HG02981 (cell line): Measurements from ENCODE around the gene USP22.

Source experiments
- ATAC-seq: cut with Tn5 transposase; IDR thresholded peaks from one replicate; pipeline ENCODE4 v1.9.1; 2021; ENCODE audit warnings: mild to moderate bottlenecking, moderate library complexity; ENCODE audit not compliant: unreplicated experiment

USP22 gene

DNA sequence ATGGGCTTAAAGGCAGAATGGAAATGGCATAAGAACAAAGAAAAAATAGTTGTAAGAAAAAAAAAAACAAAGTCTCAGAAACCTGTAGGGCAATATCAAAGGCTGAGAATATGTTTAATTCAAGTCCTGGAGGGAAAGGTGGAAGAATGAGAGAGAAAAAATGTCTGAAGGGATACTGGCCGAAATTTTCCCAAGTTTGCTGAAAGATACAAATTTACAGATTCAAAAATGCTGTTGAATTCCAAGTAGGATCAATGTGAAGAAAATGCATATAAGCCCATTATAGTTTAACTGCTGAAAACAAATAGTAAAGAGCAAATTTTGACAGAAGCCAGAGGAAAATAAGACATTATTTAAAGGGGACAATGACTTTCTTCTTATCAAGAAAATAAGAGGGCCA lies 6.6 kb upstream of the USP22 start:
- ATAC-seq = no peak

DNA sequence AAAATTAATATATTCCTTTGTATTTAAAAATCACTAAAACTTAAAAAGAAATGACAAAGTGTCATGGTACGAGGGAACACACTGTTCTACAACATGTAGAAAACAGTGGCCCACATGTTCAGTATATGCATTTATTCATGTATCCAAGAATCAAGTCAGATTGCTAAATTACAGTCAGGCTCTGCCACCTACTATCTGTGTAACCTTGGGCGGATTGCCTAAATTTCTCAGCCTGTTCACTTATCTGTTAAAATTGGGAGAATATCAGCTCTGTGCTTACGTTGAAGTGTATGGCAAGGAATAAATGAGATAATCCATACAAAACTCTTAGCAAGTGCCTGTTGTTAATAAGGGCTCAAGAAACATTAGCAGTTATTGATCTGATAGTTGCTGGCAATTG lies 3.4 kb upstream of the USP22 start:
- no peak for ATAC-seq

DNA sequence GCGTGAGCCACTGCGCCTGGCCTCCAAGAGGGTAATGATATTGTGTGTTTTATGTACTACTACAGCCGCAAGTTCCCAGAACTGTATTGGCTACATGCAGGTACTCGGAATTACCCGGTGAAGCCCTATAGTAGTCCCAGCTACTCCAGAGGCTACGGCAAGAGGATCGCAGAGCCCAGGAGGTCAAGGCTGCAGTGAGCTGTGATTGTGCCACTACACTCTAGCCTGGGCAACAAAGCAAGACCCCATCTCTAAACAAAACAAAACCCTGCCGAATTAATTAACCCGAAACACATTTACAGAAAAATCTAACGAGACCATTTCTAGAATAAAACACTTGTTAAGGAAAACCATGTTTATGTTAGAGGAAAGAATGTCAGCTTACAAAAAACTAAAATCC lies 2.2 kb upstream of the USP22 start:
- no peak for ATAC-seq

DNA sequence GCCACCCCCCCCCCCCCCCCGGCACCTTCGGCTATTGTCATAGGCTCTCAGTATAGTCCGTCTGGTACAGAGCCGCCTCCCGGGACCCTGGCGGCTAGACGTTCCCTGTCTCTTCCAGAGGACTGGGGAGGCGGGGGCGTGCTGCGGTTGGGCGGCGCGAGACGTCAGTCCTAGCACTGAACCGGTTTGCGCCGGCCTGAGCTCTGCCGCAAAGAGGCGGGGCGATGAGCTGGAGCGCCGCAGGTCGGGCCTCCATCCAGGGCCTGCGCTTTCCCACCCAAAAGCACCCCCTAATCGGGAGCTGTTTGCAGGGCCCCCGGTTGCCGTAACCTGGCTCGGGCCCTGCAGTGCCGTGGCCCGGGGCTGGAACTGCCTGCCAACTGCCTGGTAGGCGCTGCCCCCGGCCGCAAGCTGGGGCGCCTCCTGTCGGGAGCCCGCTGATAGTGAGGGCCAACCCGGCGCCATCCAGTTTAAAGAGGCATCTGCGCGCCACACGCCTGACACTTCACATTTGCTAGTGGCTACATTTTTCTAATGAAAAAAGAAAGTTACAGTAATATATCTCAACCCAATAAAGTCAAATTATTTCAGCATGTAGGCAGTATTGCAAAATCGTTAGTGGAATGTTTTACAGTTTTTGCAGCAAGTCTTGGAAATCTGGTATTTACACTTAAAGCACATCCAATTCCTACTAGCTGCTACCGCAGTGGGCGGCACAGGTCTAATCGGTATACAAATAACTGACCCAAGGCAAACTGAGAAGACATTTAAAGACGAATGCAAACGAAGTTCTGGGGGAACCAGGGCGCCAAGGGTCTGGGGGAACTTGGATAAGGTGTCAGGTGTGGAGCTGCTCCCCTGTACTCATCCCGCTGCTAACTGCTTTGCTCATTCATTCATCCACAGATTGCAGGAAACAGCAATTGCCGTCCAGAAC lies 753 bp upstream of the USP22 start:
- ATAC-seq = peak; percentile 87

DNA sequence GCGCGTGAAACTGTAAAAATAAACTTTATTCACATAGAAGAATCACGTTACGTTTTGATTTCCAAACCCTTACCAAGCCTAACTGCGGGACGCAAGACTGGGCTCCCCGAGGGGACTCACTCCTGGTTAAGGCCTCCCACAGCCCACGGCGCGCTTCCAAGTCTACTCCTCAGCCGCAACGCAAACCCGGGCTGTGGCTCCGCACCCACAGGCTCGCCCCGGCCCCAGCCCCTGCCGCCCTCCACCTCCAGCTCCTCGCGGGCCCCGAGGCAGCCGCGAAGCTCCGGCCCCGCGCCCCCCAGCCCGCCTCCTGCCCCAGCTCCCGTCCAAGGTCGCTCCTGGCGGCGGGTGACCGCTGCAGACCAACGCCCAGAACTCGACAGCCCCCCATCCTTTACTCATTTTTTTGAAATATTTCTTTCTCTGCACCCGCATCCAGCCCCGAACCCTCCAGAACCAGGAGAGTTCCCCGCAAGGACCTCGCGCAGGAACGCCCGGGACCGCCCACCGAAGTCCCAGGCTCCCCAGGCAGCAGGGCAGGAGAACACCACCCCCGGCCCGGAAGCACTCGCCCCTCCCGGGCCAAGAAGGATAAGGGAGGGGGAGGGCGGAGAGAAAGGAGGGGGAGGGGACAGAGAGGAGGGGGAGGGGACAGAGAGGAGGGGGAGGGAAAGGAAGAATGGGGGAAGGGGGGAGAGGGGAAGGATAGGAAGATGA lies 912 bp downstream of the USP22 start:
- ATAC-seq = no peak

DNA sequence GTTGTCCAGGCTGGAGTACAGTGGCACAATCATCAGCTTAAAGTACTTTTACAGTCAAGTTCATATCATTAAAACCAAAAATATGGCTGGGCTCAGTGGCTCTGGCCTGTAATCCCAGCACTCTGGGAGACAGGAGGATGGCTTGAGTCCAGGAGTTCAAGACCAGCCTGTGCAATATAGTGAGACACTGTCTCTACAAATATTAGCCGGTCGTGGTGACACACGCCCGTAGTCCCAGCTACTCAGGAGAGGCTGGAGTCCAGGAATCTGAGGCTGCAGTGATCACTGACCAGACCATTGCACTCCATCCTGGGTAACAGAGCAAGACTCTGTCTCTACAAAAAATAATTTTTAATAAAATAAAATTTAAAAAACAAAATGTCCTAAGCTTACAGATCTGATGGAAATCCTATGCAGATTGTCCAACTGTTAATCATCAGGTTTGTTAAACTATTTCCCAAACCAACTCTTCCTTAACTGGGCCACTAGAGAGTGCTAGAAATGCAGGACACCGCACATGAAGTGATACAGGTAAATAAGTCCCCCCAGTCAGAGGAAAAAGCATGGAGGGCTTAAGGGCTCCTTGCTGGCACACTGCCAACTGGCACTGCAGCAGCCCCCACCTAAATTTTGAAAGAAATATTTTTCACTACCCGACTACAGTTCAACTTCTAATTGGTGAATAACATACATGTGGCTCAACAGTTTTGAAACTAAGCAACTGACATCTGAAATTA lies 2.8 kb downstream of the USP22 start:
- ATAC-seq = no peak

DNA sequence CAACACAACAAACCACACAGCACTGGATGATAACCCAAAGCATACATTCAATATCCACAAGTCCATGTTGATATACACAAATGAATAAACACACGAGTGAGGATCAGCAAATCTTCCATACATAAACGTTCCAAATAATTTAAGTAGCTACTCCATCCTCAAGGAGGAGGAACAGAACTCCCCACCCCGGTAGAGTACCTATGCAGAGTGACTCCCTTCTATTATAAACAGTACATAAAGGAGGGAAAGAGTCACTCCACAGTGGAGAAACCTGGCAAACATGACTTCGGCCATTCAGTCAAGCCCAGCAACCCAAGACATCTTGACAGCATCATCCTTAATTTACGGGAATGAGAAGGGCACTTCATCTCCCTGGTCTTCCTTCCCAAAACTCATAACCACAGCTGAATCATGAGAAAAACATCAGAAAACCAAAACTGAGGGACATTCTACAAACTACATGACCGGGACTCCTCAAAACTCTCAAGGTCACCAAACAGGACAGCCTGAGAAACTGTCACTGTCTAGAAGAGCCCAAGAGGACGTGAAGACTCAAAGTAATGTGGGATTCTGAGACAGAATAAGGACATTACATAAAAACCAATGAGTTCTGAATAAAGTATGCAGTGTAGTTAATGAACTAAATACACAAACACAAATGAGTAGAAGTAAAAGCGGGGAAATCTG lies 5.6 kb downstream of the USP22 start:
- ATAC-seq = no peak

DNA sequence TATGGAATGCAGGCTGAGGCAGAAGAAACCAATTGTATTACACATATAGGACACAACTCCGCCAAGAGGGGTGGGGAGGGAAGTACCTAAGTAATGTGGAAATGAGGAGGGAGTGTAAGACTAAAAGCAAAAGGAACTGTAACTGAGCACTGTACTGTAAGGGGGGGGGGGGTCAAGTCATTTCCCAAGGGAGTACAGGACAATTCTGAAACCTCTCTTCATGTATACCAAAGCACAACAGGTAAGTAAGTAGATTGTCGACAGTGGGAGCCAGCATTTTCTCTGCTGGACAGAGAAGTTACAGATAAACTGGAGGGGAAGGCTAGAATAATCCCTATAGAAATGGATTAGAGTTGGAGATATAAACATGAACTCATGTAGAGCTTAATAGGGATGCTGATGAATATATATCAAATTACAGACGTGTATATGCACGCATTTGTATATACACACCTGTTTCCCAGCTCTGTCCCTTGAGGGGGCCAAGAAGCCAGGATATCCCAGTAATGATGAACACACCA lies 6.4 kb downstream of the USP22 start:
- no peak for ATAC-seq

DNA sequence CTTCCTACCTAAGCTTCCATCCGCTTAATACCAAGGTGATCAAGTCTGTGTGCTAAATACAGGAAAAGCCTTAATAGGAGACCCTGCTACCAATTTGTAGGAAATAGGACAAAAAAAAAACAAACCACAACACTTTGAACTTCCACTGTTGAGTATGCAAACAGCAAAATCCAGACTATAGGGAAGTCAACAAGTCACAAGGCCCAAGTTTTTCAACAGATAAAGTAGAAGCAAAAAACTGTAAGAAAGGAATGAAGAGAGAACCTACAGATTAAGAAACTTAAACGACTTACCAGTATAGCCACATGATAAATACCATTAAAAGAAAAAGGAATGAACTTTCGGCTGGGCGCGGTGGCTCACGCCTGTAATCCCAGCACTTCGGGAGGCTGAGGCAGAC lies 7.4 kb downstream of the USP22 start:
- no peak for ATAC-seq

DNA sequence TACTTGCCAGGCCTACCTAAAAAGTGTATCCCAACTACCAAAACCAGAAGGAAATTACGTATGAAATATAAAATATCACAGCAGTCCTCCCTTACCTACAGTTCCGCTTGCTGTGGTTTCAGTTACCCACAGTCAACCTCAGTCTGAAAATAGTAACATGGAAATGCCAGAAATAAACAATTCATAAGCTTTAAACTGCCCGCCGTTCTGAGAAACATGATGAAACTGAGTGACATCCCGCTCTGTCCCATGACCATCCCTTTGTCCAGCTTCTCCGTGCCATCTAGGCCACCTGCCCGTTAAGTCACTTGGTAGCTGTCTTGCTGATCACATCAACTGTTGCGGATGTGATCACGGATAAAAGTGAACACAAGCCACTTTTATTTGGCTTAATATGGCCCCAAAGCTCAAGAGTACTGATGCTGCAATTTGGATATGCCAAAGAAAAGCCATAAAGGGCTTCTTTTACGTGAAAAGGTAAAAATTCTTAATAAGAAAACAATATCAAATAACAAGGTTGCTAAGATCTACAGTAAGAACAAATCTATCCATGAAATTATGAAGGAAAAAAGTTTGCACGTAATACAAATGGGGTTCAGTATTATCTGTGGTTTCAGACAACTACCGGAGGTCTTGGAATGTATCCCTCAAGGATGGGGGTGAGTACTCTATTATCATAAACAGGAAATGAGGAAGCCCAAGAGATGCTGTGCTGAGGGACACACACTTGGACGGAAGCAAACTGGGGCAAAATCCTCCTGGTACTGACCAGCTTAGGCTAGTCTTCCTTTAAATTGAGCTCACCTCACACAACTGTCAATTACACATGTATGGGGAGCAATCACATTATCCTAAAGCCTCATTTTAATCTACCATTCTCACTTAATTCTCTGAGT lies 8.2 kb downstream of the USP22 start:
- peak; percentile 64 for ATAC-seq

DNA sequence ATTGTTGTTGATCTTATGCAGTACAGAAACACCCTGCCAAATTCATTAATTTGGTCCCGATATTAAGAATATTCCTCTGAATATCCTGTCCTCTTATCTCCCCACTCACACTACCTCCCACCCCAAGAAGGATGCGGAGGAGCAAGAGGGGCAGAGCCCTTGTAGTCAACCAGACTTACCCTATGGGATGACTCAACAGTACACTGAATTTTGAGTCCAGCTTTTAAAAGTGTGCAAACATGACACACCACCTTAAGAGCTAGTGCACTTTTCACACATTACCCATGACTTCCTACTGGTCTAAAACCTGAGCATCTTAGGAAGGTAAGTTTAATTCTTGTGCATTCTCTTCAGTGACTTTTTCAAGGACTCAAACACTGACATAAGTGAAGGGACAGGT lies 9.5 kb downstream of the USP22 start:
- ATAC-seq = no peak

DNA sequence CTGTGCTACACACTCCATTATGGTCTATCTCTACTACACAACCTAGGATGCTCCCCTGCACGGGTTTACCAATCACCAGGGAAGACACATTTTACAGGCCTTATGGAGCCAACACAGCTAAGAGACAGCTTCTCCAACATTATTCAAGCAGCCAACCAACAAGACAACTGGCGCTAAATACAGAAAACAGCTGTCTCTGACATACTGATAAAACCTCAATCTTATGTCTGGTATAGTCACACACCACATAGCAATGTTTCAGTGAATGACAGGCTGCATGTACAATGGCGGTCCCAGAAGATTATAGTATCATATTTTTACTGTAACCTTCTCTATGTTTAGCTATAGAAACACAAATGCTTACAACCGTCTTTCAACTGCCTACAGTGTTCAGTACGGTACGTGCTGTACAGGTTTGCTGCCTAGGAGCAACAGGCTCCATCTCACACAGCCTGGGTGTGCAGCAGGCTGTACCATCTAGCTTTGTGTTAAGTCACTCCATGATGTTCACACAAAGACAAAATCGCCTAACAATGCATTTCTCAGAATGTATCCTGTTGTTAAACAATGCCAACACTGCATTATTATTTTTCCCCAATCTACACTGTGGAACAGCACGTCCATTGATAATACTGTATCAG lies 10.9 kb downstream of the USP22 start:
- no peak for ATAC-seq

DNA sequence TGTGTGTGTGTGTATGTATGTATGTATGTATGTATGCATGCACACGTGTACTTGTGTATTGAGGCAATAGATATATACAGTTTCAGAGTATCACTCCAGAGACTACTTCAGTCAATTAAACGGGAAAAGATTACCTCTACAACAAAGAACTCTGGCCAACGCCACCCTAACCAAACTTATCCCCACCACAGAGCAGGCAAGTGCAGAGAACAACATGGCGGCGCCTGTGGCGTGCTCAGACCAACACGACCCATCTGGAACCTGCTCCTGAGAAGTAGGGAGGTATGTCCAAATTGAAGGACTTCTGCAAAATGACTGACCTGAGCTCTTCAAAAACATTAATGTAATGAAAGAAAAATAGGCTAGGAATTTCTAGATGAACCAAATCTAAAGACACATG lies 12.4 kb downstream of the USP22 start:
- ATAC-seq = no peak

DNA sequence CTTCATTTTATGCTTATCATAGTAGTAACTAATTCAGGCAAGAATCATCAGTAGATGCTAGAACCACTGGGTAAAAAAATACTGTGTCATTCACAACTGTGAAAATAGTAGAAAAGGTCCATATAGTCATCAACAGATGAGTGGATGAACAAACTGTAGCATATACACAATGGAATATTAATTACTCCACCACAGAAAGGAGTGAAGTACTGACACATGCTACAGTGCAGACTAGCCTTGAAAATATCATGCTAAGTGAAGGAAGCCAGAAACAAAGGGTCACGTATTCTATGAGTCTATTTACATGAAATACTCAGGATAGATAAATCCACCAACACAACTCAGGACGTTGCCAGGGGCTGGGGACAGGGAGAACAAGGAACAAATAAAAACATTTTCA lies 13.3 kb downstream of the USP22 start:
- ATAC-seq = no peak

DNA sequence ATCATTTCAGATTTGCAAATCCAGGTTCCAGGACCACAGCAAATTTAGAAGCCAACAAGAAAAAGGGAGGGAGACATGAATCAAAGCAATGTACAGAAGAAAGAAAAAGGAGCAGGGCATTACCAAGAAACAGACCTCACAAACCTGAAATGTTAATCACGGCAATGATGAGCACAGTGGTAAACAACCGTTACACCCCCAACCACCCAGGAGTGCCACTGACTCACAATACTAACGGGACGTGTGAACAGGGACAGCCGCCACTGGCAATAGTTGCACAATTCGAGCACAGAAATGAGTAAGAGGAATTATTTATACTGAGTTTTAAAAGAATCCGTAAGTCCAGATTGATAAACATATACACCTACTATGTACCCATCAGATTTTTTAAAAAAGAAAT lies 13.8 kb downstream of the USP22 start:
- ATAC-seq = no peak

DNA sequence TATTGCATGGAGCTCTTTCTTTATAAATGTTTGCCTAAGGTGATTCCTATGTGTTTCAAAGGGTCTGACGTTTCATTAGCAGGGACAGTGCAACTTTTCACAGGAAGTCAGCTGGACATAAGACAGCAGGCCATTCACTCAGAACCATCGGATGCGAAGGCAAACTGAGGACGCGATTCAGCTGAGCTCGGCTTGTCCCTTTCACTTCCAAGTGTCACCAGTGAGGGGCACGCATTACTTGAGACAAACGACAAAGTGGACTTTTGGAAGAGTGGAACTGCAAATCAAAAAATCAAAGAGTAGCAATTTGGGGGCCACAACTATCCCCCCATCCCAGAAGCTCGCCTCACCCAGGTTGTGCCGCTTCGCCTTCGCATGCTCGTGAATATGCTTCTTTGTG lies 14.6 kb downstream of the USP22 start:
- ATAC-seq = no peak

DNA sequence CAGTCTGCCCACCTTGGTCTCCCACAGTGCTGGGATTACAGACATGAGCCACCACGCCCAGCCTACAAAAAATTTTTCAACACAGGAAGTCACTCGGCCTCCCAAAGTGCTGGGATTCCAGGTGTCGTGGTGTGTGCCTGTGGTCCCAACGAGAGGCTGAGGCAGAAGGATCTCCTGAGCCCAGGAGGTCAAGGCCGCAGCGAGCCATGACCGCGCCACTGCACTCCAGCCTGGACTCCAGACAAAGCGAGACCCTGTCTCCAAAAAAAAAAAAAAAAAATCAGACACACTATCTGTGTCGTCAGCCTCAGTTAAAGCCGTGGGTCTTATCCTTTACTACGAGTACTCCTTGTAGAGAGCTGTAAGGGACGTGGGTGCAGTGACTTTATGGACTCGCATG lies 15.8 kb downstream of the USP22 start:
- no peak for ATAC-seq

DNA sequence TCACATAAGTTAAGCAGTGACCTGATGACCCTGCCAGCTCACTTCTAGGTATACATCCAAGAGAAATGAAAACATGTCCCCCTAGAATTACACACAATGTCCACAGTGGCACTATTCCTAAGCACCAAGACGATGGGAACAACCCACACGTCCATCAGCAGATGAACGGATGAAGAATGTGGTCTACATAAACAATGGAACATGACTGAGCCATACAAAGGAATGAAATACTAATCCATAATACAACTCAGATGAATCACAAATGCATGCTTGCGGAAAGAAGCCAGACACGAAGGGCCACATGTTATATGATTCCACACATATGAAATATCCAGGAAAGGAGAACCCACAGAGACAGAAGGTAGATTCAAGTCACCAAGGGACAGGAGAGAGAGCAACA lies 17.4 kb downstream of the USP22 start:
- ATAC-seq = no peak

DNA sequence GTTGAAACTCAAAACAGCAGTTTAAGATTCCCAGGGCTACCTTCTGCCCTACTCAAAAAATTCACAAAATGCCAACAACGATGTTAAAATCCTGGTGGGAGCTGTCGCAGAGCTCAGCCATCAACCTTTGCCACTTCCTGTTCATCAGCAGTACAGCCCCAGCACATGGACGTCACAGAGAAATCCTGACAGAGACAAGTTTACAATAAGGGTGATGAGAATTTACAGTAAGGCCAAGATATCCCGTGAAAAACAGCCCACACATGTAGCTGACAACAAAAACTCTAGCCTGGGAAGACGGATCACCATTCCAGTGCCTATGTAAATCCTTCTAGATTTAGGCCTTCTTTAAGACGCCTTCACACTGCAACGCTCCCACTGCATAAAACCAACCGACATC lies 18.8 kb downstream of the USP22 start:
- ATAC-seq = no peak
